ENCODE measurements around the gene NTMT2.

NTMT2 gene

GRCh38 chr1:170204121-170204520, 58.4 kb downstream of the NTMT2 start:
- TF ChIP-seq CTCF (IDR thresholded peaks at IDR 0.05; ENCODE audit: insufficient read depth, low read depth, low read length, missing control alignments), result no peak
- H3K4me3 ChIP-seq (ENCODE audit: low read depth, low read length), result no peak overlapping the region
- DNase-seq (ENCODE audit: low read depth), result no peak

- no peak for DNase-seq (ENCODE audit: low read depth)
- no peak for TF ChIP-seq CTCF (IDR thresholded peaks at IDR 0.05; ENCODE audit: insufficient read depth, low read depth, low read length, missing control alignments)
- H3K4me3 ChIP-seq (ENCODE audit: low read depth, low read length), result no peak overlapping the region
Observed at GRCh38 chr1:170205301-170205700, 59.5 kb downstream of the NTMT2 start.

GRCh38 chr1:170209125-170209524, 63.4 kb downstream of the NTMT2 start:
- no peak overlapping the region for H3K4me3 ChIP-seq (ENCODE audit: low read depth, low read length)
- no peak for DNase-seq (ENCODE audit: low read depth)
- TF ChIP-seq CTCF (IDR thresholded peaks at IDR 0.05; ENCODE audit: insufficient read depth, low read depth, low read length, missing control alignments), result no peak

- TF ChIP-seq CTCF (IDR thresholded peaks at IDR 0.05; ENCODE audit: insufficient read depth, low read depth, low read length, missing control alignments), result no peak
- DNase-seq (ENCODE audit: low read depth), result no peak
- H3K4me3 ChIP-seq (ENCODE audit: low read depth, low read length), result no peak overlapping the region
Observed at GRCh38 chr1:170210142-170210541, 64.4 kb downstream of the NTMT2 start.

- no peak for DNase-seq (ENCODE audit: low read depth)
- no peak overlapping the region for H3K4me3 ChIP-seq (ENCODE audit: low read depth, low read length)
Observed at GRCh38 chr1:170213596-170213995, 67.8 kb downstream of the NTMT2 start.

GRCh38 chr1:170214117-170215032, 68.6 kb downstream of the NTMT2 start:
- no peak for TF ChIP-seq CTCF (IDR thresholded peaks at IDR 0.05; ENCODE audit: insufficient read depth, low read depth, low read length, missing control alignments)

More at GRCh38 chr1:170213596-170213995, 67.8 kb downstream of the NTMT2 start:
- no peak for TF ChIP-seq CTCF (IDR thresholded peaks at IDR 0.05; ENCODE audit: insufficient read depth, low read depth, low read length, missing control alignments)

More at GRCh38 chr1:170214117-170215032, 68.6 kb downstream of the NTMT2 start:
- no peak overlapping the region for H3K4me3 ChIP-seq (ENCODE audit: low read depth, low read length)
- DNase-seq (ENCODE audit: low read depth), result peak; percentile 39

All from GM12865 (cell line).